ENCODE measurements around the gene GSDME. TPM values are rescaled to one million over a fixed set of nuclear protein-coding genes. Genes with fewer than 3 reads are reported as not detected.
A peak's percentile ranks its signal among the peaks of the same experiment; 100 is the strongest.

The GSDME gene
- polyA plus RNA-seq, 2 of the 4 experiments (the other 2 are of a cell fraction), result 51.0 to 55.9 TPM

DNA sequence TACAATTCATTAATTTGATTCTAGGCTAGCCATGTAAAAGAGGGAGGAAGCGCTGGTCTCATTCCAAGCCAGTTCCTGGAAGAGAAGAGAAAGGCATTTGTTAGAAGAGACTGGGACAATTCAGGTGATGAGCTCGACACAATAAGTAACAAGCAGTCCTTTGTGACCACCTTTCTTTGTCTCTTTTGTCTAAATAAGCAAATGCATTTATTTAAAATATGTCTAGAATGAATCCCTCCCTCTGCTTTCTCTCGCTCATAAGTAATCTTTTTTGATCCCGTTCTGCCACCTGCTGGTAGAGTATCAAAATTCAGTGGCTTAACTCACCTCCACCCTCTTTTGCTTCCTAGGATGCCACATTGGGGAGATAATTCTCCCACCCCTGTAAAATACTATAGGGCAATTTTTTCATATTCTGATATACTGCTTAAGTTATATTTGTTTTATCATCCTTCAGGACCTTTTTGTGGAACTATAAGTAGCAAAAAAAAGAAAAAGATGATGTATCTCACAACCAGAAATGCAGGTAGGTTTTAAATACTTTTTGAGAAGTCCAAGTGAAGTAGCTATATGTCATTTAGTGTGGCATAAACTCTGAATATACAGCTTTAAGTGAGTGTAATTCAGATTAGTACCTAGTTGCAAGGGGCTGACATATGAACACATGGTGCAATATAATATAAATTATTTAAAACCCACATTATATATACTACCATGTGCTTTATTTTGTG lies 91.5 kb downstream of the GSDME start:
- H3K4me2 ChIP-seq, result no peak overlapping the region
- TF ChIP-seq RAD21 (conservative IDR thresholded peaks at IDR 0.05 in 1 of 2, IDR thresholded peaks at IDR 0.05 in 1 of 2) (peak; percentile 77 to 85), HEYL (CRISPR knock-in tag; IDR thresholded peaks at IDR 0.05) (no peak), FOSL2 (IDR thresholded peaks at IDR 0.05) (no peak), FOSL2 (CRISPR knock-in tag; IDR thresholded peaks at IDR 0.05) (no peak), BCL3 (IDR thresholded peaks at IDR 0.05) (no peak), SMC3 (IDR thresholded peaks at IDR 0.05) (peak; percentile 82), CTCF (IDR thresholded peaks at IDR 0.05) (peak; percentile 87), RFX5 (IDR thresholded peaks at IDR 0.05) (no peak), HES2 (IDR thresholded peaks at IDR 0.05) (no peak)
- TF ChIP-seq, protein P1, sequence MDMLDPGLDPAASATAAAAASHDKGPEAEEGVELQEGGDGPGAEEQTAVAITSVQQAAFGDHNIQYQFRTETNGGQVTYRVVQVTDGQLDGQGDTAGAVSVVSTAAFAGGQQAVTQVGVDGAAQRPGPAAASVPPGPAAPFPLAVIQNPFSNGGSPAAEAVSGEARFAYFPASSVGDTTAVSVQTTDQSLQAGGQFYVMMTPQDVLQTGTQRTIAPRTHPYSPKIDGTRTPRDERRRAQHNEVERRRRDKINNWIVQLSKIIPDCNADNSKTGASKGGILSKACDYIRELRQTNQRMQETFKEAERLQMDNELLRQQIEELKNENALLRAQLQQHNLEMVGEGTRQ (IDR thresholded peaks at IDR 0.05), result no peak
- TF ChIP-seq, protein P2, sequence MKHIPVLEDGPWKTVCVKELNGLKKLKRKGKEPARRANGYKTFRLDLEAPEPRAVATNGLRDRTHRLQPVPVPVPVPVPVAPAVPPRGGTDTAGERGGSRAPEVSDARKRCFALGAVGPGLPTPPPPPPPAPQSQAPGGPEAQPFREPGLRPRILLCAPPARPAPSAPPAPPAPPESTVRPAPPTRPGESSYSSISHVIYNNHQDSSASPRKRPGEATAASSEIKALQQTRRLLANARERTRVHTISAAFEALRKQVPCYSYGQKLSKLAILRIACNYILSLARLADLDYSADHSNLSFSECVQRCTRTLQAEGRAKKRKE (CRISPR knock-in tag; IDR thresholded peaks at IDR 0.05; ENCODE audit: low read depth), result no peak
- TF ChIP-seq, protein P3, sequence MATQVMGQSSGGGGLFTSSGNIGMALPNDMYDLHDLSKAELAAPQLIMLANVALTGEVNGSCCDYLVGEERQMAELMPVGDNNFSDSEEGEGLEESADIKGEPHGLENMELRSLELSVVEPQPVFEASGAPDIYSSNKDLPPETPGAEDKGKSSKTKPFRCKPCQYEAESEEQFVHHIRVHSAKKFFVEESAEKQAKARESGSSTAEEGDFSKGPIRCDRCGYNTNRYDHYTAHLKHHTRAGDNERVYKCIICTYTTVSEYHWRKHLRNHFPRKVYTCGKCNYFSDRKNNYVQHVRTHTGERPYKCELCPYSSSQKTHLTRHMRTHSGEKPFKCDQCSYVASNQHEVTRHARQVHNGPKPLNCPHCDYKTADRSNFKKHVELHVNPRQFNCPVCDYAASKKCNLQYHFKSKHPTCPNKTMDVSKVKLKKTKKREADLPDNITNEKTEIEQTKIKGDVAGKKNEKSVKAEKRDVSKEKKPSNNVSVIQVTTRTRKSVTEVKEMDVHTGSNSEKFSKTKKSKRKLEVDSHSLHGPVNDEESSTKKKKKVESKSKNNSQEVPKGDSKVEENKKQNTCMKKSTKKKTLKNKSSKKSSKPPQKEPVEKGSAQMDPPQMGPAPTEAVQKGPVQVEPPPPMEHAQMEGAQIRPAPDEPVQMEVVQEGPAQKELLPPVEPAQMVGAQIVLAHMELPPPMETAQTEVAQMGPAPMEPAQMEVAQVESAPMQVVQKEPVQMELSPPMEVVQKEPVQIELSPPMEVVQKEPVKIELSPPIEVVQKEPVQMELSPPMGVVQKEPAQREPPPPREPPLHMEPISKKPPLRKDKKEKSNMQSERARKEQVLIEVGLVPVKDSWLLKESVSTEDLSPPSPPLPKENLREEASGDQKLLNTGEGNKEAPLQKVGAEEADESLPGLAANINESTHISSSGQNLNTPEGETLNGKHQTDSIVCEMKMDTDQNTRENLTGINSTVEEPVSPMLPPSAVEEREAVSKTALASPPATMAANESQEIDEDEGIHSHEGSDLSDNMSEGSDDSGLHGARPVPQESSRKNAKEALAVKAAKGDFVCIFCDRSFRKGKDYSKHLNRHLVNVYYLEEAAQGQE (IDR thresholded peaks at IDR 0.05), result no peak
- TF ChIP-seq, protein P4, sequence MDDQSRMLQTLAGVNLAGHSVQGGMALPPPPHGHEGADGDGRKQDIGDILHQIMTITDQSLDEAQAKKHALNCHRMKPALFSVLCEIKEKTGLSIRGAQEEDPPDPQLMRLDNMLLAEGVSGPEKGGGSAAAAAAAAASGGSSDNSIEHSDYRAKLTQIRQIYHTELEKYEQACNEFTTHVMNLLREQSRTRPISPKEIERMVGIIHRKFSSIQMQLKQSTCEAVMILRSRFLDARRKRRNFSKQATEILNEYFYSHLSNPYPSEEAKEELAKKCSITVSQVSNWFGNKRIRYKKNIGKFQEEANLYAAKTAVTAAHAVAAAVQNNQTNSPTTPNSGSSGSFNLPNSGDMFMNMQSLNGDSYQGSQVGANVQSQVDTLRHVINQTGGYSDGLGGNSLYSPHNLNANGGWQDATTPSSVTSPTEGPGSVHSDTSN (IDR thresholded peaks at IDR 0.05), result no peak
- no peak overlapping the region for H3K4me3 ChIP-seq
- peak; percentile 32 to 44 for DNase-seq (ENCODE audit: low read depth in 1 of 2, low spot score in 1 of 2)
- H3K27ac ChIP-seq, result no peak overlapping the region
- H3K4me1 ChIP-seq, result peaks cover 21% of the 10 kb centered on the region
- H3K9me3 ChIP-seq, result no peaks in the 10 kb centered on the region
- FAIRE-seq, result peak; percentile 28
- ChIA-PET CTCF (interaction anchor here (0.7 to 5.8 kb wide), 33 partner anchors 9 to 1090 kb away, joined by 3 to 58 read pairs (median 4); partner anchors contain the start of gene PALS2), POLR2A (no interaction called here)
- peak; percentile 91 for ATAC-seq
- WGBS (ENCODE audit: missing lambda C conversion rate), result 25% methylated on average over 4 of the region's 4 CpGs

DNA sequence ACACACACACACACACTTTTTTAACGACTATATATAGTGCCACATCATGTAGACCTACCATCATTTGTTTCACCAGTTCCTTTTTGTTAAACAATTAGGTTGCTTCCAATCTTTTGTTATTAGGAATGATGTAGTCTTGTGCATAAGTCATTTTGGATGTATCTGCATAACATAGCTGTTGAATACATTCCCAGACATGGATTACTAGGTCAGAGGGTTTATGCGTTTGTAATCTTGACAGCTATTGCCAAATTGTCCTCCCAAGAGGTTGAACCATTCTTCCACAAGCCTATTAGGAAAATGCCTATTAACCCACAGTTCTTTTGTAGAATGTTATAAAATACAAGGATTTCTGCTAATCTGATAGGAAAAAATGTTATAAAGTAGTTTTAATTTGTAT lies 96.7 kb downstream of the GSDME start:
- CTCF ChIA-PET, result interaction anchor here (0.5 to 0.6 kb wide), 2 partner anchors 84 to 280 kb away, joined by 3 read pairs; no protein-coding TSS in a partner anchor
- Histone ChIP-seq H3K4me2 (no peak overlapping the region), H3K4me1 (no peaks in the 10 kb centered on the region), H3K27ac (no peak overlapping the region), H3K4me3 (no peak overlapping the region), H3K9me3 (no peaks in the 10 kb centered on the region)
- no peak for ATAC-seq
- WGBS (ENCODE audit: missing lambda C conversion rate), result 95% methylated on average over 2 of the region's 2 CpGs
- TF ChIP-seq PHF8 (IDR thresholded peaks at IDR 0.05; ENCODE audit: borderline replicate concordance, low read depth) (no peak), HDAC2 (IDR thresholded peaks at IDR 0.05) (no peak)
- DNase-seq (ENCODE audit: low read depth in 1 of 2, low spot score in 1 of 2), result no peak
- peak; percentile 67 for FAIRE-seq
- POLR2A ChIA-PET, result no interaction called here
